ENCODE data around the gene GALNT3. TPM values are rescaled to one million over a fixed set of nuclear protein-coding genes. Genes with fewer than 3 reads are reported as not detected.

GALNT3 gene
- total RNA-seq (2022; extraction: Qiagen RNA extraction; ENCODE audit: low read depth), result not detected in 5 replicates

DNA sequence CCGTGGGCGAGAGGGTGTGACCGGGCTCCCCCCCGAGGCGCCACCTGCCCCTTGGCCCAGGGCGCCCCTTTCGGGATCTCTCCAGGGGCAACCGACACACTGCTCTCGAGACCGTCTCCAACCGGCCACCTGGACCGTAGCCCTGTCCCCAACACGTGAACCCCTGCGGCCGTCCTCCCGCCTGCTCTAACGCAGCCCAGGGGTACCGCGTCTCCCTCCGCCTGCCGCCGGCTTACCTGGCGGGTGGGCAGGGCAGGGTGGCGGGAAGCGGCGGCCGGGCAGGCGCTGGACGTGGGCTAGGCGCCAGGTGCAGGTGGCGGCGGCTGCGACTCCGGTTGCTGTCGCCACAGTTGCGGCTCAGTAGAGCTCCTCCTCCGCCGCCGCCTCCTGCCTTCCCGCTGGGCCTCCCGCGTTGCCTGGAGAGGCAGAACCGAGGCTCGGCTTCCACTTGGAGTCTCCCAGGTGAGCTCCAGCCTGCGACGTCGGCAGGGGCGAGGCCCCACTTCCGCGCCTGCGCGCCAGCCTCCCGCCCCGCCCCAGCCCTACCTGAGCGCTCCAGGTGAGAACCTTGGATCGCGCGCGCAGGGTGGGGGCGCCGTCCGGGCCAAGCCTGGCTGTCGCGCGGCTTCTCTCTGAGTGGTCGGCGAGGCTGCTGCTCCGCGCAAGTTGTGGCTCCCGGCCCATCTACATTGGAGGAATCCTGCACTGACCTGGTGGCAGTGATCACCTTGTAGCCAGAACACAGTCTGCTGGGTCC, at the start of gene GALNT3:
Gene GALNT3, minus strand, starts transcription at position 469 of the 757 bp plus-strand sequence. CDS start 23,547 bp downstream, outside the sequence.

Other genes starting within 250 kb of the GALNT3 start
- gene TTC21B, start 159.5 kb upstream of the GALNT3 start, total RNA-seq (2022; extraction: Qiagen RNA extraction; ENCODE audit: low read depth), result 3.8 to 7.8 TPM (median 4.8 TPM) in 5 replicates

Measured in A549 treated with RU486 at 1 μM for 4 hours (cell line).